Muscle of arm (tissue), 12 donors: ENCODE data around the gene PIBF1. TPM values are rescaled to one million over a fixed set of nuclear protein-coding genes. Genes with fewer than 3 reads are reported as not detected.
"Not testable (repeated sequence)": the region's sequence is repeated elsewhere in the genome, so short reads cannot be mapped to it uniquely, and the experiment has no call there.

ENCODE experiments used
- DNase-seq: peaks from one replicate; pipeline ENCODE4 v3.0.0-alpha.2; 2013
- polyA plus RNA-seq, 12 donors: library from polyadenylated mRNA; unstranded; fragments of 120-200 nt; gene quantifications; one replicate each; pipeline ENCODE4 v1.2.1, GENCODE V29; 2013; ENCODE audit not compliant: insufficient read length in 12 of 12

PIBF1 gene
- polyA plus RNA-seq, 12 donors: 22.6 to 37.3 (median 25.7) TPM; not detected in 1

- no peak for DNase-seq
Observed at GRCh38 chr13:72820156-72820897, 38.4 kb downstream of the PIBF1 start.

GRCh38 chr13:72820898-72821279 is 39.0 kb downstream of the PIBF1 start:
- no peak for DNase-seq

- no peak for DNase-seq
Observed at GRCh38 chr13:72823081-72823480, 41.1 kb downstream of the PIBF1 start.

- DNase-seq: no peak
Observed at GRCh38 chr13:72823724-72824123, 41.8 kb downstream of the PIBF1 start.

GRCh38 chr13:72834601-72835000 is 52.7 kb downstream of the PIBF1 start:
- no peak for DNase-seq

DNA sequence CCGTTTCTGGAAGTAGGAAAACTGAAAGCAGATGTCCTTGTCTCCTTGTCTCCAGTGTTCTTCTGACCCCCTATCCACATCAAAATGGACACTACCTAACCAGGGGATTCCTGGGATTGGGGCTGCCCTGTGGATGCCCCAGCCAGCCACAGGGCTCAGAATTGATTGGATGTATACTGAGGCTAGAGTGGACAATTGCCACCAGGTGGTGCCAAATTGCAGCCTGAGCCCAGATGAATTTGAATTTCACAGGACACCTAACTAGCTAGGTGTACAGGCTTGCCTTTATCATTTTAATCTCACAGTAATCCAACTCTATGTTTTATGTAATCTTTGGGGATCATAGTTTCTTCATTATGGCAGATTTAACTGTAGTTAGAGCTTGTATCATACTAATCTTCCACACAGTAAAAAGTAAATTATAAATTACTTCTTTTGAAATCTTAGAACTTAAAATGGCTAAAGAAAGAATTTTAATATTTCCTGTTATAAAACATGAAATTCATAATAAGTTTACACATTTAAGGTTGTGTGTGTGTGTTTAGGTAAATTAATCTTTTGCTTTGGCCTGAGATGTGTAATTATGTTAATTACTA is 58.0 kb downstream of the PIBF1 start:
- DNase-seq: peak; percentile 22

- no peak for DNase-seq
Observed at GRCh38 chr13:72842991-72843390, 61.1 kb downstream of the PIBF1 start.

DNA sequence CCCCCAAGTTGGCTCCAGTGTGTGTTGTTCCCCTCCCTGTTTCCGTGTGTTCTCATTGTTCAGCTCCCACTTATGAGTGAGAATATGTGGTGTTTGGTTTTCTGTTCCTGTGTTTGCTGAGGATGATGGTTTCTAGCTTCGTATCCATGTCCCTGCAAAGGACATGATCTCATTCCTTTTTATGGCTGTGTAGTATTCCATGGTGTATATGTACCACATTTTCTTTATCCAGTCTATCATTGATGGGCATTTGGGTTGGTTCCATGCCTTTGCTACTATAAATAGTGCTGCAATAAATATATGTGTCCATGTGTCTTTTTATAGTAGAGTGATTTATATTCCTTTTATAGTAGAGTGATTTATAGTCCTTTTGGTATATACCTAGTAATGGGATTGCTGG is 63.2 kb downstream of the PIBF1 start:
- DNase-seq: not testable (repeated sequence)

- DNase-seq: no peak
Observed at GRCh38 chr13:72849571-72849970, 67.6 kb downstream of the PIBF1 start.

DNA sequence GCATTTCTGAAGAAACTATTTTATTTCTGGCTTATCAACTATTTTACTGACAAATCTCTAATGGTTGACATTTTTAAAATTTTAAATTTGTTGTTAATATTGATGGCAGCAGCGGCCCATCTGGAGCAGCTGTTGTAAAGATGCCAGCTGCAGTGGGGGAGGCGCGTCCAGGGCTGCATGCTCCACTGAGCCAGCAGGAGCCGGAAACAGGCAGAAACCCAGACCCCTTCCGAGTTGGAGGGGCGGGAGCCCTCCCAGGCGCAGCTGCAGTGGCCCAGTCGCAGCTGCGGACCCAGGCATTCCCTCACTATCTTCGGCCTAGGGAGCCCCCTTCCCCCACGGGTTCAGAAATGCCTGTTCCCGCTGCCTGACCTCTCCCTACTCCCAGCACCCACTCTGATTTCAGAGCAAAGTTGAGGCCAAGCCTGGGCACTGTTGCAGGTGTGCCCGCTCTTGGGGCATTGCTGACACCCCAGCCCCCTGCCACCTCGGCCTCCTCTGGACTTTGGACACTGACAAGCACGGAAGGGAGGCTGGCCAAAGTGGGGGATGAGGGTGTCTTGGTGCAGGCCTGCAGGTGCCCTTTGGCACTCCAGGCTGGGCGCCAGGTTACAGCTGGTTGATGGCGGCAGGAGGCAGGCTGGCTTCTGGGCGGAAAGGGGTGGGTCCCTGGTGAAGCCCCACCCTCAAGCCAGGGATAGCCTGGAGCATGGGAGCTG is 69.2 kb downstream of the PIBF1 start:
- DNase-seq: no peak

DNA sequence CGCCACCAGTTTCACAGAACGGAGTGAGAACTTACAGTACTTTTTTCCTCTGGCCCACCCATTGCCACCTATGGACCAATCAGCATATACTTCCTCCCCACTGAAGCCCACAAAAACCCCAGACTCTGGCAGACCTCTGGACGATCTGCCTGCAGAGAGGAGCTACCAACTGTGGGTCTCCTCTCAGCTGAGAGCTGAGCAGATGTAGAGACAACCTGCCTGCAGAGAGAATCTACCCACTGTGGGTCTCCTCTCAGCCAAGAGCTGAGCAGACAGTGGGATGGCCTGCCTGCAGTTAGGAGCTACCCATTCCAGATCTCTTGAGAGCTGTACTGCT is 69.7 kb downstream of the PIBF1 start:
- DNase-seq: no peak

- DNase-seq: no peak
Observed at GRCh38 chr13:72852207-72852606, 70.3 kb downstream of the PIBF1 start.

GRCh38 chr13:72853000-72853399 is 71.1 kb downstream of the PIBF1 start:
- no peak for DNase-seq

DNA sequence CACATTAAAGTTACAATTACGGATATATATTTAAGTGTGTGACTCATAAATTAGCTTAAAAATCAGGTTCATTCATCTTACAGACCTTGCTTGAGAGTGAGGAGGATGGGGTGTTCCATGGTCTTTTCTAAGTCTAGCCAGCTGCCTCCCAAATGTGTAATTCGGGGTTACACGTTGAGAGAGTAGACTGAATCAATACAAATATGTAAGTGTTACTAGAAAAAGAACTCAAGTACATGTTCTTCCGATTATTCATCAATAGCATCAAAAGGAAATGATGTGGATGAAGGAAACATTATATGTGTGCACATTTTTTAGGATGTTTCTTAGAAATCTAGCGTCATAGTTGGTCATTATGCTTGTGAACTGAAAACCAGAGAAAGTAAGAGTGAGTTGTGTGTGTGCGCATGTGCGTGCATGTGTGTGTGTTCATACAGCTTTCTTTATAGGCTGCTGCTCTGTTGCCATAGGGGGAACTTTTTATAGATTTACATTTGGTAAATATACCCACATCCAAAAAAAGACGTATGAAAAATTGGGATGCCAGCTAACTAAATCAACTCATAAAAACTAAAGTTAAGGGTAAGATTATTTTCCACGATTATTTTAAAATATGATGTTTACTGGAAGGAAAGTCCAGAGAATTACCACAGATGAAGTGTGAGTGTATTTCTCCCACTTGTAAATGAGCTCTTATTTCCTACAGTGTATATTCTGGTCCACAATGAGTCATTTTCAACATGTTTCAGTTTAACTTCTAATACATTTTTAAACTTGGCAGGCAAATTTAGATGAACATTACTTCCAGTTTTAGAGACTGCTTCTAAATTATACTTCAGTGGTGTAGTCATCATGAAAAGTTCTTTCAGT is 82.4 kb downstream of the PIBF1 start:
- DNase-seq: peak; percentile 59

DNA sequence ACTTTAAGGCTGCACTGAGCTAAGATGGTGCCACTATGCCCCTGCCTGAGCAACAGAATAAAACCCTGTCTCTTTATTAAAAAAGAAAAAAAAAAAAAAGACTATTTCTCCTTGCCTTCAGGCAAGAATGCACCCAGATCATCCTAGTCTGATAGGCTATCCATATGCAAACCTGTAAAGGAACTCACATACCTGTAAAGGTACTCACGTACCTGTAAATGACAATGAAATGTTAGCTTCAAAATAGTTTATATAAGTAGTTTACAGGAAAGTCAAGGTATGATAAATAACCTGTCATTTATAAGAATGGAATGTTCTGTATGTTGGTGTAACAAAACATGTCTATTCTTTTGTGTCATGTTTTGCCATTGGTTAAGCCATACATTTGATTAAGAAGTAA is 86.3 kb downstream of the PIBF1 start:
- no peak for DNase-seq

- DNase-seq: no peak
Observed at GRCh38 chr13:72875233-72875632, 93.3 kb downstream of the PIBF1 start.

DNA sequence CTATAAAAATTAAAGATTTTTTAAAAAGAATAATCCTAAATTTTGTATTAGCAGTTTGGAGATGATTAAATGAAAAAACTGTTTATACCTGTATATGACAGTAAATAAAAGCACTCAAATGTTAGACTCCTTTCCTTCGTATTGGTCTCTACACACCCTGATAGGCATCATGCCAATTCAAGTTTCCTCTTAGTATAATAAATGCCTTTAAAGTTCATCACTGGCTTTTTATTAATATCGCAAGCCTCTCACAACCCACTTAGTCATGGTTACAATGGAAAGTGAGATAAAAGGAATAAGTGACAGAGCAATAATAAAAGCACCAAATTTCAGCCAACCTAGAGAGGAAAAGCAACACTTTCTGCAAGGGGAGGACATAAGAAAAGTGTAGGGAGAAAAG is 102.2 kb downstream of the PIBF1 start:
- no peak for DNase-seq

- no peak for DNase-seq
Observed at GRCh38 chr13:72886272-72887067, 104.5 kb downstream of the PIBF1 start.

DNA sequence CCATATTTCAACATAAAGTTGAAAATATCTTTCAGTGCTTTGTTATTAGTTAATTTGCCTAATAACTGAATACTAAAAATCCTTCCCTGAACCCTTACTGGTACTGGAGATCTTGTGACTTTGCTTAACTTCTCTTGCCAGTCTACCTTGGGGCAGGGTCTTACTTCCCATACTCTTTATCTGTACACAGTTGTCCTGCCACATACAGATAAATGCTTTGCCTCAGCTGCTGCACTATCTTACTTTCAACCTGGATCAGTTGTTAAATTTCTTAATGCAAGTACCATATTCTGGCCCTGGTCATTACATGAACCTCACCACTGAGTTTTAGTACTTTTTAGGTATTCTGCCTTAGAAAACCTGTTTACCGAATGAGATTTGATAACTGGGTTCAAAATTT is 107.6 kb downstream of the PIBF1 start:
- no peak for DNase-seq

- DNase-seq: no peak
Observed at GRCh38 chr13:72890546-72890945, 108.6 kb downstream of the PIBF1 start.

DNA sequence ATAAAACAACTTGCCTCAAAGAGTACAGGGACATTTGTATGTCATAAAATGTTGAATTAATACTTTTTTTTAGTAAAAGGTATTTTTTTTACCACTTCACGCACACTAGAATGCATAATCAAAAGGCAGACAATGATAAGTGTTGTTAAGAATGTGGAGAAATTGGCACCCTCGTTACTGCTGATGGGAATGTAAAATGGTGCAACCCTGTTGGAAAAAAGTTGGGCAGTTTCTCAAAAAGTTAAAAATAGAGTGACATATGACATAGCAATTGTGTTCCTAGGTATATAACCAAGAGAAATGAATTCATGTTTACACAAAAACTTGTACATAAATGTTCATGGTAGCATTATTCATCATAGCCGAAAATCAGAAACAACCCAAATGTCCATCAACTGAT is 109.5 kb downstream of the PIBF1 start:
- DNase-seq: no peak
